Measurements from ENCODE around the gene CEP128.

The CEP128 gene

DNA sequence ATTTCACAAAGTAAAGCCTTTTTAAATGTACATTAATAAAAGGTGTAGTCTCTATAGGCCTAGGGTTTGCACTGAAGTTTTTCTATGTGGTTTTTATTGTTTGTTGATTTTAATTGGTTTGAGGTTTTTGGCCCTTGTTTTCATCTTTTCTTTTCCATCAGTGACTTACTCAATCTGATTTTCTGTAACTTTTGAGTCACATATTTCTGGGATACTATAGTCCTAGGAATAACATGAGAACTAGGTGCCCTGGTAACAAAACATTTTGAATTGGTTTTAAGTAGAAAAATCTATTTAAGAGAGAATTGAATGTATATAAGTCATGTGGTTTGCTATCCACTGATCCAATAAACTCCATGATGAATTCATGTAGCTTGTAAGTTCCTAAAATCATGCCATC is 311.9 kb downstream of the CEP128 start:
- ATAC-seq (replicated peaks) = no peak
- peaks cover 3 to 5% of the 10 kb centered on the region in 2 donors for H3K9me3 Mint-ChIP-seq
- no peak overlapping the region for H3K27ac Mint-ChIP-seq
- no peaks in the 10 kb centered on the region for H3K27me3 Mint-ChIP-seq
- H3K4me3 Mint-ChIP-seq = no peak overlapping the region
- no peak for DNase-seq
- peaks cover 0 to 3% of the 10 kb centered on the region in 2 donors for H3K36me3 Mint-ChIP-seq
- H3K4me1 Mint-ChIP-seq = no peaks in the 10 kb centered on the region

DNA sequence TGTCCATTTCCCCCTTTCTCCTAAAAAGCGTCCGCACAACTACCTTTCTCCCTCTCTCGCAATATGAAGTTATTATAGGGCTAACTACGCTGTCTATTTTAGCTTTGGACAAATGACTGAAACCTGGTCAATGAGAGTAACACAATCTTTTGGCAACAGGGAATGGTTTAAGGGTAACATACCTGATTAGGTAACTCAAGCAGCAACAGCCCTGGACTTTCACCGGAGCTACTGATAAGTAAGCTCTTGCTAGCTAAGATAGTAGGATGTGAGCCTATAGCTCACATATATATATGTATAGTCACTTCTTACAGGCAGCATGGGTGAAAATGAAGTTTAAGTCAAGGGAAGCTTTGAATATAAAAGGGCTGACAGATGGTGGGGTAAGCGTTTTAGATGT is 313.0 kb downstream of the CEP128 start:
- peaks cover 3 to 5% of the 10 kb centered on the region in 2 donors for H3K9me3 Mint-ChIP-seq
- no peak overlapping the region for H3K27ac Mint-ChIP-seq
- H3K4me1 Mint-ChIP-seq = no peaks in the 10 kb centered on the region
- DNase-seq (no peak), ATAC-seq (replicated peaks) (no peak)
- no peak overlapping the region for H3K4me3 Mint-ChIP-seq
- peaks cover 0 to 3% of the 10 kb centered on the region in 2 donors for H3K36me3 Mint-ChIP-seq
- no peaks in the 10 kb centered on the region for H3K27me3 Mint-ChIP-seq

DNA sequence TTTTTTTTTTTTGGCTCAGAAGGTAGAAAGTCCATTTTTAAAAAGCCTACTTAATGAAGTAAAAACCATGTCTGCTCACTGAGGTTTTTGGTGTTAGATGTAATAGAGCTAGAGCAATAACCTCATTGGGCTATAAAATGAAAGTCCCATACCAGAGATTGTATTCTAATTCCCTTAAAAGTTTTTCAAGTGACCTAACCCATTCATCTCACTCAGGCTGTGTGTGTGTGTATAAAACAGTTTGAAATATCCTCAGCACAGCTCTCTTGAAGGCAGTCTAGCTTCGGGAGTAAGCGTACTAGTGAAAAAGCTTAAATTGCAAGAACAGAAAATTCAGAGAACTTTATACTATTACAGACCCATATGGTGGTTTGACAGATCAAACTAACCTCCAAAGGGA is 313.8 kb downstream of the CEP128 start:
- Mint-ChIP-seq H3K27ac (no peak overlapping the region), H3K4me3 (no peak overlapping the region), H3K9me3 (peaks cover 3 to 5% of the 10 kb centered on the region in 2 donors), H3K4me1 (no peaks in the 10 kb centered on the region), H3K36me3 (peaks cover 0 to 3% of the 10 kb centered on the region in 2 donors), H3K27me3 (no peaks in the 10 kb centered on the region)
- DNase-seq = no peak
- no peak for ATAC-seq (replicated peaks)

DNA sequence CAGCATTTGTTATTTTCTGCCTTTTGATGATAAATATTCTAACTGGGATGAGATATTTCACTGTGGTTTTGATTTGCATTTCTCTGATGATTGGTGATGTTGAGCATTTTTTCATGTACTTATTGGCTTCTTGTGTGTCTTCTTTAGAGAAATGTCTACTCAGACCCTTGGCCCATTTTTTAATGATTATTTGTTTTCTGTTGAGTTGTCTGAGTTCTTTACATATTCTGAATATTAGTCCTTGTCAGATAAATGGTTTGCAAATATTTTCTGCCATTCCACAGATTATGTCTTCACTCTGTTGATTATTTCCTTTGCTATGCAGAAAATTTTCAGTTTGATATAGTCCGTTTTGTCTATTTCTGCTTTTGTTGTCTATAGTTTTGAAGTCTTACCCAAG is 317.0 kb downstream of the CEP128 start:
- no peak for ATAC-seq (replicated peaks)
- Mint-ChIP-seq H3K27ac (no peak overlapping the region), H3K4me1 (no peaks in the 10 kb centered on the region), H3K36me3 (peaks cover 0 to 3% of the 10 kb centered on the region in 2 donors), H3K27me3 (no peaks in the 10 kb centered on the region), H3K4me3 (no peak overlapping the region), H3K9me3 (peaks cover 4 to 5% of the 10 kb centered on the region in 2 donors)
- DNase-seq = no peak

DNA sequence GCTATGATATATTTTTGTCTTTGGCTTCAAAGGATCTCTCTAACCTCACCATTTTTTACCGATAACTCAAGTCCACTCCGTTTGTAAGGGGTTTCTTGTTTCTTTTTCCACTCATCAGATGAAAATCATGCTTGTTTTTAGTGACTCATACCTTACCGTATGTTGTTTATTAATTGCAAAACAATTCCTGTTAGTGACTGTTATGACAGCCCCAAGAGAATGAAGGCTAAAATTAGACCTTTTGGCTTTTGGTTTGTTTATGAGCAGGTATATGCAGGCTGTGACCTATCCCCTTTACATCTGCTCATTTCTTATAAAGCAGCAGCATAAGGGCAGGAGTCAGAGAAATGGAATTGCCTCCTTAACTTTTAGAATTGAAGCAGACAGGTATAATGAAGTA is 319.8 kb downstream of the CEP128 start:
- peaks cover 0 to 3% of the 10 kb centered on the region in 2 donors for H3K36me3 Mint-ChIP-seq
- ATAC-seq (replicated peaks) (no peak), DNase-seq (no peak)
- no peaks in the 10 kb centered on the region for H3K4me1 Mint-ChIP-seq
- H3K9me3 Mint-ChIP-seq = peaks cover 4 to 5% of the 10 kb centered on the region in 2 donors
- no peak overlapping the region for H3K27ac Mint-ChIP-seq
- no peak overlapping the region for H3K4me3 Mint-ChIP-seq
- H3K27me3 Mint-ChIP-seq = no peaks in the 10 kb centered on the region

DNA sequence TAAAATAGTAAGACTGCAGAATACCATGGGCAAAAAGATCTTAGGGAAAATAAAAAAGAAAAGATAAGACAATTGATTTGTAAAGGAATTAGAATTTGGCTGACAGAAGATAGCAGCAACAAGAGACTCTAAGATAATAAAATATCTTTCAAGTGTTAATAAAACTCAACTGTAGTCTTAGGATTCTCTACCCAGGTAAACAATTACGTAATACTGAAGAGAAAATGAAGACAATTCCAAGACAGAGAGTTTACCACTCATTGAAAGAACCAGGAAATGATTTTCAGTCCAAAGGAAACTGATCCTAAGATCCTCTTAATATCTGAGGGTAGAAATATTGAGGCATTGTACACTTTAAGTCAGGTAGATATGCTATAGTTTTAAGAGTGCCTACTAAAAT is 321.1 kb downstream of the CEP128 start:
- no peaks in the 10 kb centered on the region for H3K4me1 Mint-ChIP-seq
- no peak overlapping the region for H3K27ac Mint-ChIP-seq
- H3K36me3 Mint-ChIP-seq = no peaks in the 10 kb centered on the region
- ATAC-seq (replicated peaks) = no peak
- peaks cover under 1 to 2% of the 10 kb centered on the region in 2 donors for H3K9me3 Mint-ChIP-seq
- H3K27me3 Mint-ChIP-seq = no peaks in the 10 kb centered on the region
- H3K4me3 Mint-ChIP-seq = no peak overlapping the region
- DNase-seq = no peak

GRCh38 chr14:80618751-80619329 is 322.7 kb downstream of the CEP128 start:
- DNase-seq (no peak), ATAC-seq (replicated peaks) (no peak)
- no peaks in the 10 kb centered on the region for H3K36me3 Mint-ChIP-seq
- H3K4me1 Mint-ChIP-seq = no peaks in the 10 kb centered on the region
- H3K9me3 Mint-ChIP-seq = peaks cover 0 to 2% of the 10 kb centered on the region in 2 donors
- no peaks in the 10 kb centered on the region for H3K27me3 Mint-ChIP-seq
- H3K27ac Mint-ChIP-seq = no peak overlapping the region
- no peak overlapping the region for H3K4me3 Mint-ChIP-seq

DNA sequence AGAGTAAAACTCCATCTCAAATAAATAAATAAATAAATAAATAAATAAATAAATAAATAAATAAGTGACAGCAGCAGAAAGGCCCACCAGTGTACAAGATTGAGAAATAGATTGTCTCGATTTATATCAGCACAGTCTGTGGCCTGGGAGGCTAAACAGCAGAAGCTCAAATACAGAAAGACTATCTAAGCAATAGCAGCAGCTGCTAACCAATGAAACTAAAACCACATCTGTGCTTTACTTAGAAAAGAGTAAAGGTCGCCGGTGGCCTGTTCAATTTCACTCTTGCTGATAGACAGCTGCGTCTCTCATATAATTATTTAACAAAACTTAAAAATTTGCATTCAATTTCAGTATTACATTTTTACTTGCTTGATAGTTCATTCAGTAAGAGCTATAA is 325.7 kb downstream of the CEP128 start:
- no peak for DNase-seq
- H3K9me3 Mint-ChIP-seq = no peaks in the 10 kb centered on the region
- H3K36me3 Mint-ChIP-seq = no peaks in the 10 kb centered on the region
- no peak for ATAC-seq (replicated peaks)
- H3K4me1 Mint-ChIP-seq = no peaks in the 10 kb centered on the region
- no peak overlapping the region for H3K27ac Mint-ChIP-seq
- no peaks in the 10 kb centered on the region for H3K27me3 Mint-ChIP-seq
- H3K4me3 Mint-ChIP-seq = no peak overlapping the region

DNA sequence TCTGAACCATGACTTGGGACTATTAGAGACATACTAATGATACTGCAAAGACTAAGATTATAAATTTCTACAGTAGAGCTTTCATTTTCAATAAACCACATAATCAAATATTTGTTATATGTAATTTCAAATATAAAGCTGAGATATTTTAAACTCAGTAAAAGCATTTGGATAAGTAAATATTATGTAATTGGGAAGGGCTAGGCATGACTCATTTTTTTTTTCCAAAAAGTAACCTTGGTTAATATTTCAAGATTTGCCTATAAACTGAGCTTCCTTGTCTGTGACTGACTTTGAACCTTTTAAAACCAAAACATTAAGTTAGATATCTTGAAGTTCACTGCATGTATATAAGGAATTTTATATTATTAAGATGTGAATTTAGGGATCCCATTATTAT is 332.5 kb downstream of the CEP128 start:
- H3K27me3 Mint-ChIP-seq = no peaks in the 10 kb centered on the region
- H3K9me3 Mint-ChIP-seq = no peaks in the 10 kb centered on the region
- H3K27ac Mint-ChIP-seq = no peak overlapping the region
- DNase-seq (no peak), ATAC-seq (replicated peaks) (no peak)
- no peaks in the 10 kb centered on the region for H3K36me3 Mint-ChIP-seq
- H3K4me3 Mint-ChIP-seq = no peak overlapping the region
- no peaks in the 10 kb centered on the region for H3K4me1 Mint-ChIP-seq

DNA sequence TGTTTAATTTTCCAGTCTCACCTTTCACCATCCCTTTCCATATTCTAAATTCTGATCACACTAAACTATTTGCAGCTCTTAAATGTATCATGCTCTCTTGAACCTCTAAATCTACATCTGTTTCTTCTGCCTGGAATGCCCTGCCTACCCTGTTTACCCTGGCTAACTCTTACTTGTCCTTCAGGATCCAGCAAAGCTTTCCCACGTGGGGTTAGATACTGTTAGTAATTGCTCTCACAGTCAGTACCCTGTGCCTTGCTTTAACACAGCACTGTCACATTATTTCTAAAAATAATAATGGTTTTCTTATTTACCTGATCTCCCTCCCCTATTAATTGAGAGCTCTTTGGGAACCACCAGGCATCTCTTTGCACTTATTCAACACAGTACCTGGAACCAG is 333.0 kb downstream of the CEP128 start:
- no peak overlapping the region for H3K27ac Mint-ChIP-seq
- H3K27me3 Mint-ChIP-seq = no peaks in the 10 kb centered on the region
- DNase-seq (no peak), ATAC-seq (replicated peaks) (no peak)
- H3K4me1 Mint-ChIP-seq = no peaks in the 10 kb centered on the region
- H3K9me3 Mint-ChIP-seq = no peaks in the 10 kb centered on the region
- H3K36me3 Mint-ChIP-seq = no peaks in the 10 kb centered on the region
- no peak overlapping the region for H3K4me3 Mint-ChIP-seq

DNA sequence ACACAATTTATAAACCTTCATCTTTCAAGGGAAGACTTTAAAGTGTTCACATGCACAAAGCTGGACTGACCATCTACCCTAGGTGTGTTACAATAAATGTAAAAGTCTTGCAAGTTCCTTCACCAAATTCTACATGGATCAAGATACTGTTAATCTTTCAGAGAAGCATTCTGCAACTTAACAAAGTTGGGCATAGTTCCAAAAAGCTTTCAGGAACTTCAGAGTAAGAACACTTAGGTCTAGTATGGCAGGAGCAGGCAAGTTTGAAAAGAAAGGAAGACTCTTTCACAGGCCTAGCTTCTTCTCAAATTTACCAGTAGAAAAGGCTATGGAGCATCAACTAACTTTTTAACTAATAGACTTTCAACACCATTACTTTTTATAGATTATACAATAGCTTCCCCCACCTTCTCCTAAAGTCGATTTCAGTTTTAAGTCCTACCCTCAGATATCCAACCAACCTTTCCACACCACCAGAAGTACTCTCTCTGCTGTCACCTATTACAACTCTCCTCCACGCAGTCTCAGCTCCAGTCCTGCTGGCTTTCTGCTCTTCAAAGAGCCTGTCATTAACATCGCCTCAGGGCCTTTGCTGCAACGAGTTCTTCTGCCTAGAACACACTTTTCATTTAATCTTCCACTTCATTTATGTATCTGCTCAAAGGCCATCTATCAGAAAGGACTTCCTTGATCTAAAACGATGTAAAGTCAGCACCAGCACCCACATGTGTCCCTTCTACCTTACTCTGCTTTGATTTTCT is 333.9 kb downstream of the CEP128 start:
- no peaks in the 10 kb centered on the region for H3K36me3 Mint-ChIP-seq

GRCh38 chr14:80606347-80606772 is 335.2 kb downstream of the CEP128 start:
- Mint-ChIP-seq H3K36me3 (no peaks in the 10 kb centered on the region), H3K27ac (no peak overlapping the region), H3K4me3 (no peak overlapping the region), H3K27me3 (no peaks in the 10 kb centered on the region), H3K4me1 (no peaks in the 10 kb centered on the region), H3K9me3 (no peaks in the 10 kb centered on the region)
- no peak for ATAC-seq (replicated peaks)
- no peak for DNase-seq

More for the DNA sequence above, 333.9 kb downstream of the CEP128 start:
- H3K9me3 Mint-ChIP-seq = no peaks in the 10 kb centered on the region
- no peak for DNase-seq
- no peak overlapping the region for H3K4me3 Mint-ChIP-seq
- H3K4me1 Mint-ChIP-seq = no peaks in the 10 kb centered on the region
- H3K27ac Mint-ChIP-seq = no peak overlapping the region
- ATAC-seq (replicated peaks) = no peak
- no peaks in the 10 kb centered on the region for H3K27me3 Mint-ChIP-seq

- no peak overlapping the region for H3K27ac Mint-ChIP-seq
- DNase-seq (no peak), ATAC-seq (replicated peaks) (no peak)
- no peaks in the 10 kb centered on the region for H3K4me1 Mint-ChIP-seq
- no peak overlapping the region for H3K4me3 Mint-ChIP-seq
- H3K27me3 Mint-ChIP-seq = no peaks in the 10 kb centered on the region
- no peaks in the 10 kb centered on the region for H3K9me3 Mint-ChIP-seq
- no peaks in the 10 kb centered on the region for H3K36me3 Mint-ChIP-seq
Observed at GRCh38 chr14:80605536-80605935, 336.0 kb downstream of the CEP128 start.

GRCh38 chr14:80602946-80603345 is 338.6 kb downstream of the CEP128 start:
- H3K27ac Mint-ChIP-seq = no peak overlapping the region
- H3K36me3 Mint-ChIP-seq = no peaks in the 10 kb centered on the region
- no peaks in the 10 kb centered on the region for H3K4me1 Mint-ChIP-seq
- H3K27me3 Mint-ChIP-seq = no peaks in the 10 kb centered on the region
- H3K4me3 Mint-ChIP-seq = no peak overlapping the region
- no peaks in the 10 kb centered on the region for H3K9me3 Mint-ChIP-seq
- DNase-seq (no peak), ATAC-seq (replicated peaks) (no peak)

DNA sequence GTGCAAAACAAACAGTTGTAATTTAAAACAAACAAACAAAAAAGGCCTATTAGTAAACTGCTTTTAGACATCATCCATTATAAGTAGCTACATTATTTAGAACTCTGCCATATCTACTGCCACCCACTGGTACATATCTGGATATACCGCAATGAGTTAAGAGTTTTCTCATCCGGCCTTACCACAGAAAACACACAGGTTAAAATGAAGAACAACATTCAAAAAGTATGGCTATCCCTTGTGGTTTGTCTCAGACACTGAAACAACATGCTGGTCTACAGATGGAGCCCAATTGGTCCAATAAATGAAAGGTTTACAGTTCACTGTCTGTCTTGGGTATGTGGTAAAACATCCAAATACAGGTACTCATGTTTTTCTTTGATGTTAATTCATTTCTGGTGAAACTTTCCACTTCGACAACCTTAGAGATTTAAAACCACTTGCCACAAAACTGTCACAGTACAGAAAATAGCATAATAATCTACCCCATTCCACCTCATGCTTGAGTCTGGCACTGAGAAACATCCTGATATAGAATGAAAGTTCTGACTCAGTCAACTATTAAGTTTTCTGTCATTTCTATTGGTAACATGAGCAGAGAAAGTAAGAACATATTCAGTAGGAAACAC is 354.3 kb downstream of the CEP128 start:
- H3K27me3 Mint-ChIP-seq = no peaks in the 10 kb centered on the region
- H3K4me1 Mint-ChIP-seq = peaks cover 0 to 5% of the 10 kb centered on the region in 2 donors
- peaks cover 7 to 19% of the 10 kb centered on the region in 2 donors for H3K9me3 Mint-ChIP-seq
- DNase-seq (peak; percentile 1), ATAC-seq (replicated peaks) (peak; percentile 84 to 88)
- peaks cover 7 to 12% of the 10 kb centered on the region in 2 donors for H3K36me3 Mint-ChIP-seq
- H3K4me3 Mint-ChIP-seq = no peak overlapping the region
- no peak overlapping the region for H3K27ac Mint-ChIP-seq
